Measurements from ENCODE around the gene ENDOU.
"Not testable (repeated sequence)": the region's sequence is repeated elsewhere in the genome, so short reads cannot be mapped to it uniquely, and the experiment has no call there.

Gene ENDOU

GRCh38 chr12:47672068-47672467 lies 53.2 kb downstream of the ENDOU start:
- DNase-seq, result no peak

- not testable (repeated sequence) for DNase-seq
Measured at GRCh38 chr12:47667935-47668334, 57.4 kb downstream of the ENDOU start.

Measured in CD4-positive, alpha-beta T cell treated with Interleukin-10 for 1 hour (primary cell).